IMR-90 (cell line): ENCODE measurements around the gene TBC1D9. TPM values are rescaled to one million over a fixed set of nuclear protein-coding genes. Genes with fewer than 3 reads are reported as not detected.
"Not testable (repeated sequence)": the region's sequence is repeated elsewhere in the genome, so short reads cannot be mapped to it uniquely, and the experiment has no call there.

Experiments used
- ATAC-seq: fragments of 200-7000 bp; cut with Tn5 transposase; 2 replicates; pipeline ENCODE4 v1.9.1; 2020; ENCODE audit warnings: low read depth, mild to moderate bottlenecking, moderate library complexity
- BruUV-seq: library from RNA; stranded (reverse); fragments of 400-500 nt; replicated peaks from 2 replicates; lab custom pipeline; 2021; lab: Mats Ljungman, UMichigan
- CTCF ChIA-PET: fragments of 300-600 bp; formaldehyde crosslinking; extraction: SDS; loops from one replicate; lab custom pipeline; 2021; ENCODE audit warnings: antibody characterized with exemption; lab: Yijun Ruan, JAX
- POLR2A ChIA-PET: fragments of 300-600 bp; sonication (Branson Sonifier 250); formaldehyde crosslinking; loops from one replicate; lab custom pipeline; 2022; ENCODE audit warnings: antibody characterized with exemption; ENCODE audit not compliant: unreplicated experiment; lab: Charles Lee
- DNase-seq: peaks from one replicate; pipeline ENCODE4 v3.0.0; 2013
- H2AFZ ChIP-seq: replicated peaks from 2 replicates; pipeline ENCODE3; 2013; ENCODE audit warnings: low read length, mild to moderate bottlenecking; ENCODE audit not compliant: poor library complexity
- H2AK5ac ChIP-seq: 2 replicates; pipeline ENCODE4 v1.6.1; 2013; ENCODE audit warnings: low read depth, low read length, inconsistent platforms
- H2AK9ac ChIP-seq: replicated peaks from 2 replicates; pipeline ENCODE3; 2013; ENCODE audit warnings: mild to moderate bottlenecking, low read depth, low read length, moderate library complexity; ENCODE audit not compliant: poor library complexity
- H2BK120ac ChIP-seq: 2 replicates; pipeline ENCODE4 v1.6.1; 2013; ENCODE audit warnings: low read depth, low read length, inconsistent platforms
- H2BK15ac ChIP-seq: 3 replicates; pipeline ENCODE4 v1.6.1; 2013; ENCODE audit warnings: low read depth, low read length, inconsistent platforms
- H2BK20ac ChIP-seq: 2 replicates; pipeline ENCODE4 v1.6.1; 2013; ENCODE audit warnings: low read depth, mild to moderate bottlenecking, inconsistent platforms, low read length, moderate library complexity
- H2BK5ac ChIP-seq: 2 replicates; pipeline ENCODE4 v1.6.1; 2013; ENCODE audit warnings: mild to moderate bottlenecking, low read depth, low read length, inconsistent platforms; ENCODE audit not compliant: poor library complexity, severe bottlenecking
- H3K14ac ChIP-seq: replicated peaks from 2 replicates; pipeline ENCODE4 v1.6.1; 2013; ENCODE audit warnings: low read depth, low read length, inconsistent platforms
- H3K18ac ChIP-seq: 2 replicates; pipeline ENCODE4 v1.6.1; 2013; ENCODE audit warnings: low read depth, low read length, control low read depth
- H3K23ac ChIP-seq: 2 replicates; pipeline ENCODE4 v1.6.1; 2013; ENCODE audit warnings: low read depth, low read length, inconsistent platforms
- H3K27ac ChIP-seq: 2 replicates; pipeline ENCODE4 v1.5.1; 2013; ENCODE audit warnings: mild to moderate bottlenecking, control low read depth, low read length; ENCODE audit not compliant: insufficient read depth
- H3K27me3 ChIP-seq: 2 replicates; pipeline ENCODE4 v1.6.1; 2013; ENCODE audit warnings: low read length; ENCODE audit not compliant: control insufficient read depth, insufficient read depth
- H3K36me3 ChIP-seq: 2 replicates; pipeline ENCODE4 v1.6.1; 2013; ENCODE audit warnings: low read length, mixed read lengths; ENCODE audit not compliant: control insufficient read depth, insufficient read depth
- H3K4ac ChIP-seq: 2 replicates; pipeline ENCODE4 v1.6.1; 2013; ENCODE audit warnings: low read depth, low read length, inconsistent platforms
- H3K4me1 ChIP-seq: 2 replicates; pipeline ENCODE4 v1.6.1; 2013; ENCODE audit warnings: low read length, mixed read lengths; ENCODE audit not compliant: control insufficient read depth, insufficient read depth
- H3K4me2 ChIP-seq: 2 replicates; pipeline ENCODE4 v1.6.1; 2013; ENCODE audit warnings: low read depth, mild to moderate bottlenecking, control low read depth, low read length, moderate library complexity
- H3K4me3 ChIP-seq: 2 replicates; pipeline ENCODE4 v1.5.1; 2013; ENCODE audit warnings: low read depth, mild to moderate bottlenecking, control low read depth, low read length, moderate library complexity; ENCODE audit not compliant: insufficient read depth
- H3K56ac ChIP-seq: 2 replicates; pipeline ENCODE4 v1.6.1; 2013; ENCODE audit warnings: low read length, inconsistent platforms; ENCODE audit not compliant: insufficient read depth; ENCODE audit errors: extremely low read depth
- H3K79me1 ChIP-seq, 2 experiments: 2 replicates each; pipeline ENCODE4 v1.6.1; 2013; ENCODE audit warnings: low read length in 2 of 2, inconsistent platforms in 1 of 2, low read depth in 1 of 2
- H3K9ac ChIP-seq: 2 replicates; pipeline ENCODE4 v1.6.1; 2013; ENCODE audit warnings: low read depth, low read length, control low read depth
- H3K9me1 ChIP-seq: 2 replicates; pipeline ENCODE4 v1.6.1; 2013; ENCODE audit warnings: low read length, inconsistent platforms; ENCODE audit not compliant: insufficient read depth
- H3K9me3 ChIP-seq: 2 replicates; pipeline ENCODE4 v1.6.1; 2013; ENCODE audit warnings: low read length; ENCODE audit not compliant: control insufficient read depth, insufficient read depth
- H4K20me1 ChIP-seq: 2 replicates; pipeline ENCODE4 v1.6.1; 2013; ENCODE audit warnings: low read length, inconsistent platforms; ENCODE audit not compliant: insufficient read depth
- H4K5ac ChIP-seq: 2 replicates; pipeline ENCODE4 v1.6.1; 2013; ENCODE audit warnings: mild to moderate bottlenecking, low read depth, low read length, control low read depth
- H4K8ac ChIP-seq, 2 experiments: 2 replicates each; pipeline ENCODE4 v1.6.1; 2013; ENCODE audit warnings: low read depth in 2 of 2, low read length in 2 of 2, control low read depth in 1 of 2, inconsistent platforms in 1 of 2
- H4K91ac ChIP-seq: 2 replicates; pipeline ENCODE4 v1.6.1; 2013; ENCODE audit warnings: low read depth, low read length, inconsistent platforms; ENCODE audit not compliant: insufficient read depth
- CEBPB ChIP-seq: IDR thresholded peaks from 2 replicates; pipeline ENCODE4 v1.6.1; 2012; ENCODE audit warnings: low read depth, low read length, improper control_type of control experiment
- POLR2A ChIP-seq: IDR thresholded peaks from 2 replicates; pipeline ENCODE4 v1.6.1; 2012; ENCODE audit warnings: mild to moderate bottlenecking, low read depth, low read length
- WGBS, 2 experiments: methylation state at CpG; one replicate each; pipeline versions ENCODE4 v1.1.5 to v1.1.7; 2013; ENCODE audit warnings: missing lambda C conversion rate in 2 of 2; ENCODE audit not compliant: insufficient read length in 1 of 2; ENCODE audit errors: extremely low coverage in 2 of 2; 5-methylcytosine and 5-hydroxymethylcytosine counted together
- dilution Hi-C: fragments of 300-500 bp; cut with HindIII; formaldehyde crosslinking; loops from one replicate; pipeline ENCODE4 v1.14.3; 2018; ENCODE audit warnings: low sequenced_read_pairs; ENCODE audit not compliant: unreplicated experiment
- in situ Hi-C: fragments of 300-500 bp; cut with MboI; formaldehyde crosslinking; loops from 3 replicates; pipeline ENCODE4 v1.14.3; 2019; ENCODE audit warnings: low sequenced_read_pairs, inconsistent platforms, mixed read lengths
- intact Hi-C: fragments of 100-400 bp; cut with micrococcal nuclease; formaldehyde crosslinking; loops from 2 replicates; pipeline ENCODE4 v1.10.0; 2022
- polyA plus RNA-seq, 3 experiments: library from polyadenylated mRNA; depleted of rRNA; stranded (reverse); fragments of >200 nt; gene quantifications; 2 replicates each; pipeline ENCODE4 v1.2.3, GENCODE V29; 2012; ENCODE audit warnings: low replicate concordance in 1 of 3
- total RNA-seq: library from RNA; depleted of rRNA; stranded (reverse); fragments of >200 nt; gene quantifications from 2 replicates; pipeline ENCODE4 v1.2.3, GENCODE V29; 2012

The TBC1D9 gene
- total and polyA plus RNA-seq, 2 of the 4 experiments (the other 2 are of a cell fraction) = 11.7 to 15.2 TPM

DNA sequence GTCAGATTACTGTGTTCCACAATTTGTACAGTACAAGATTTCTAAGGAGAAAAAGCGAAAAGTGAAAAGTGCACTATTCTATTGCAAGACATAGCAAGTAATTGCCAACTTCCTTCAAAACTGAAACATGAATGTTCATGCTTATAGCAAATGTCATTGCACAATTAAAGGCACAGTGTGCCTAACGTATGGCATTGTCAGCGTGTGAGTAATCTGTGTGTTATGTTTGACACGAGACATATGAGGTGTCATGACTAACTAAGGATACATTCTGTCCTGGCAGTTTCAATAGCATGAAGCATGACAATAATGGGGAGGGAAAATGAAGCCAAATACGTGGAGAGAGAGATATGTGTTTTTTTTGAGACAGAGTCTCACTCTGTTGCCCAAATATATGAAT lies 33.6 kb upstream of the TBC1D9 start:
- Histone ChIP-seq H3K27ac (no peak overlapping the region), H4K91ac (no peak overlapping the region), H3K36me3 (no peaks in the 10 kb centered on the region), H3K4me3 (peak overlapping the region; percentile 16; the same call in 1 of the 2 replicates), H3K56ac (no peak overlapping the region), H4K8ac (no peak overlapping the region), H2AK5ac (no peak overlapping the region), H3K79me1 (no peaks in the 10 kb centered on the region), H3K4me1 (peaks cover 3% of the 10 kb centered on the region; the same call in 1 of the 2 replicates), H3K27me3 (peaks cover 8% of the 10 kb centered on the region), H3K9me1 (no peaks in the 10 kb centered on the region), H3K14ac (no peak overlapping the region), H2BK120ac (no peak overlapping the region), H2BK20ac (no peak overlapping the region), H4K20me1 (no peaks in the 10 kb centered on the region), H2AFZ (no peak overlapping the region), H2BK15ac (no peak overlapping the region), H3K23ac (no peak overlapping the region), H3K9ac (no peak overlapping the region), H4K5ac (no peak overlapping the region), H3K18ac (no peak overlapping the region), H2AK9ac (no peak overlapping the region), H2BK5ac (no peak overlapping the region), H3K9me3 (peaks cover 4% of the 10 kb centered on the region; the same call in 1 of the 2 replicates), H3K4me2 (peak overlapping the region; percentile 93), H3K4ac (no peak overlapping the region)
- dilution Hi-C loops = no loop called here
- ATAC-seq (no peak), DNase-seq (peak; percentile 12)
- ChIA-PET CTCF (interaction anchor here (1.0 kb wide), 1 partner anchor 13 kb away, joined by 3 read pairs; no protein-coding TSS in a partner anchor), POLR2A (no interaction called here)
- in situ Hi-C loops = no loop called here
- intact Hi-C loops = no loop called here
- peak; percentile 75 for TF ChIP-seq CEBPB
- TF ChIP-seq POLR2A = no peak
- BruUV-seq = no TSS peak
- WGBS, 2 experiments = no CpG with 5 or more reads among the region's 5 CpGs

DNA sequence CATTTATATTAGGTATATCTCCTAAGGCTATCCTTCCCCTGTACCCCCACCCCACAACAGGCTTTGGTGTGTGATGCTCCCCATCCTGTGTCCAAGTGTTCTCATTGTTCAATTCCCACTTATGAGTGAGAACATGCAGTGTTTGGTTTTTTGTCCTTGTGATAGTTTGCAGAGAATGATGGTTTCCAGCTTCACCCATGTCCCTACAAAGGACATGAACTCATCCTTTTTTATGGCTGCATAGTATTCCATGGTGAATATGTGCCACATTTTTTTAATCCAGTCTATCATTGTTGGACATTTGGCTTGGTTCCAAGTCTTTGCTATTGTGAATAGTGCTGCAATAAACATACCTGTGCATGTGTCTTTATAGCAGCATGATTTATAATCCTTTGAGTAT lies 26.6 kb upstream of the TBC1D9 start:
- H3K9me3 ChIP-seq, H2BK5ac ChIP-seq, H2BK15ac ChIP-seq, CTCF ChIA-PET, H3K27ac ChIP-seq, H3K4me2 ChIP-seq, H3K4ac ChIP-seq, H4K91ac ChIP-seq, H3K56ac ChIP-seq, H4K5ac ChIP-seq, in situ Hi-C loops, H2AK5ac ChIP-seq, H3K4me1 ChIP-seq, H2BK20ac ChIP-seq, DNase-seq, BruUV-seq, dilution Hi-C loops, H3K9ac ChIP-seq, H2BK120ac ChIP-seq, H4K8ac ChIP-seq, intact Hi-C loops, H2AK9ac ChIP-seq, H3K14ac ChIP-seq, H3K36me3 ChIP-seq, H3K27me3 ChIP-seq, H2AFZ ChIP-seq, H3K79me1 ChIP-seq, H3K9me1 ChIP-seq, ATAC-seq, H3K23ac ChIP-seq, H3K4me3 ChIP-seq, H4K20me1 ChIP-seq, H3K18ac ChIP-seq: not testable (repeated sequence)
- POLR2A ChIA-PET = interaction anchor here (0.6 kb wide), 1 partner anchor 236 kb away, joined by 3 read pairs; no protein-coding TSS in a partner anchor
